NCI-H2081 (cell line): Measurements from ENCODE around the gene FANCL.
"Not testable (repeated sequence)": the region's sequence is repeated elsewhere in the genome, so short reads cannot be mapped to it uniquely, and the experiment has no call there.

Experiments used
- DNase-seq, 2 experiments: peaks; one replicate each; lab custom pipeline; 2025; lab: John Stamatoyannopoulos, UW

Gene FANCL

GRCh38 chr2:58140508-58141072 lies 100.5 kb downstream of the FANCL start:
- DNase-seq = peak; percentile 41 to 77

GRCh38 chr2:58138396-58139030 lies 102.6 kb downstream of the FANCL start:
- no peak for DNase-seq

- DNase-seq = peak in 1 of 2 experiments; percentile 25
Measured at GRCh38 chr2:58137856-58138255, 103.3 kb downstream of the FANCL start.

- no peak for DNase-seq
Measured at GRCh38 chr2:58137221-58137620, 103.9 kb downstream of the FANCL start.

- no peak for DNase-seq
Measured at GRCh38 chr2:58135861-58136260, 105.3 kb downstream of the FANCL start.

GRCh38 chr2:58133395-58133794 lies 107.7 kb downstream of the FANCL start:
- DNase-seq = no peak

- DNase-seq = peak; percentile 12 to 57
Measured at GRCh38 chr2:58131191-58132011, 109.7 kb downstream of the FANCL start.

GRCh38 chr2:58130238-58130637 lies 110.9 kb downstream of the FANCL start:
- DNase-seq = no peak

GRCh38 chr2:58127111-58127510 lies 114.0 kb downstream of the FANCL start:
- DNase-seq = no peak

GRCh38 chr2:58122540-58122939 lies 118.6 kb downstream of the FANCL start:
- DNase-seq = no peak

- DNase-seq = no peak
Measured at GRCh38 chr2:58122040-58122439, 119.1 kb downstream of the FANCL start.

- DNase-seq = no peak
Measured at GRCh38 chr2:58120626-58121229, 120.4 kb downstream of the FANCL start.

GRCh38 chr2:58113563-58113962 lies 127.6 kb downstream of the FANCL start:
- not testable (repeated sequence) for DNase-seq

GRCh38 chr2:58110765-58111164 lies 130.4 kb downstream of the FANCL start:
- no peak for DNase-seq

GRCh38 chr2:58109481-58109880 lies 131.6 kb downstream of the FANCL start:
- DNase-seq = no peak
